Calu3 (cell line): Measurements from ENCODE around the gene CBFA2T3. TPM values are rescaled to one million over a fixed set of nuclear protein-coding genes. Genes with fewer than 3 reads are reported as not detected.

Experiments
- BruUV-seq: library from RNA; stranded (reverse); fragments of 400-500 nt; replicated peaks from 2 replicates; lab custom pipeline; 2021; lab: Mats Ljungman, UMichigan
- CTCF ChIA-PET: fragments of 300-600 bp; sonication (Branson Sonifier 250); formaldehyde crosslinking; loops from one replicate; lab custom pipeline; 2022; ENCODE audit warnings: antibody characterized with exemption; lab: Charles Lee
- DNase-seq: peaks from one replicate; pipeline ENCODE4 v3.0.0; 2022
- H3K27ac Mint-ChIP-seq: one replicate; pipeline ENCODE4 v1.8.0; 2022; ENCODE audit warnings: mixed read lengths; ENCODE audit not compliant: unreplicated experiment
- H3K27me3 Mint-ChIP-seq: one replicate; pipeline ENCODE4 v1.8.0; 2022; ENCODE audit warnings: mixed read lengths; ENCODE audit not compliant: unreplicated experiment
- H3K36me3 Mint-ChIP-seq: one replicate; pipeline ENCODE4 v1.8.0; 2022; ENCODE audit warnings: mild to moderate bottlenecking, moderate library complexity, mixed read lengths; ENCODE audit not compliant: insufficient read depth, unreplicated experiment
- H3K4me1 Mint-ChIP-seq: one replicate; pipeline ENCODE4 v1.8.0; 2022; ENCODE audit warnings: mild to moderate bottlenecking, low read depth, mixed read lengths; ENCODE audit not compliant: unreplicated experiment
- H3K4me3 Mint-ChIP-seq: one replicate; pipeline ENCODE4 v1.8.0; 2022; ENCODE audit warnings: mild to moderate bottlenecking, low read depth, moderate library complexity, mixed read lengths; ENCODE audit not compliant: unreplicated experiment
- H3K9me3 Mint-ChIP-seq: one replicate; pipeline ENCODE4 v1.8.0; 2022; ENCODE audit warnings: low read depth, mixed read lengths; ENCODE audit not compliant: unreplicated experiment
- CTCF ChIP-seq: fragments of 200-600 bp; IDR thresholded peaks from one replicate; pipeline ENCODE4 v1.8.0; 2022; ENCODE audit warnings: antibody characterized with exemption; ENCODE audit not compliant: unreplicated experiment
- intact Hi-C: fragments of 100-400 bp; cut with micrococcal nuclease; formaldehyde crosslinking; loops from one replicate; pipeline ENCODE4 v1.10.0; 2022; ENCODE audit not compliant: unreplicated experiment
- total RNA-seq: library from RNA; stranded (reverse); gene quantifications from 2 replicates; pipeline ENCODE4 v1.2.3, GENCODE V29; 2022

CBFA2T3 gene
- total RNA-seq, 1 experiment from 2014 or later: not detected

- no TSS peak for BruUV-seq
- no peaks in the 10 kb centered on the region for H3K9me3 Mint-ChIP-seq
These were observed 31.5 kb downstream of the CBFA2T3 start for GRCh38 chr16:88945473-88945872.

GRCh38 chr16:88943741-88944140 is 33.3 kb downstream of the CBFA2T3 start:
- H3K4me1 Mint-ChIP-seq: no peaks in the 10 kb centered on the region
- no peak for DNase-seq
- TF ChIP-seq CTCF: no peak
- H3K27me3 Mint-ChIP-seq: peaks cover 89% of the 10 kb centered on the region
- CTCF ChIA-PET: interaction anchor here (0.6 kb wide), 1 partner anchor 128 kb away, joined by 3 read pairs; no protein-coding TSS in a partner anchor
- no peak overlapping the region for H3K4me3 Mint-ChIP-seq
- H3K36me3 Mint-ChIP-seq: no peaks in the 10 kb centered on the region
- H3K27ac Mint-ChIP-seq: no peak overlapping the region
- no peaks in the 10 kb centered on the region for H3K9me3 Mint-ChIP-seq
- intact Hi-C loops: no loop called here
- BruUV-seq: no TSS peak

More at GRCh38 chr16:88945473-88945872, 31.5 kb downstream of the CBFA2T3 start:
- no peaks in the 10 kb centered on the region for H3K4me1 Mint-ChIP-seq
- no peak for DNase-seq
- H3K4me3 Mint-ChIP-seq: no peak overlapping the region
- peaks cover 89% of the 10 kb centered on the region for H3K27me3 Mint-ChIP-seq
- CTCF ChIA-PET: no interaction called here
- intact Hi-C loops: no loop called here
- H3K36me3 Mint-ChIP-seq: no peaks in the 10 kb centered on the region
- no peak overlapping the region for H3K27ac Mint-ChIP-seq
- no peak for TF ChIP-seq CTCF

GRCh38 chr16:88943131-88943664 is 33.8 kb downstream of the CBFA2T3 start:
- no peaks in the 10 kb centered on the region for H3K4me1 Mint-ChIP-seq
- CTCF ChIA-PET: interaction anchor here (0.6 kb wide), 1 partner anchor 127 kb away, joined by 3 read pairs; no protein-coding TSS in a partner anchor
- no peak overlapping the region for H3K4me3 Mint-ChIP-seq
- H3K36me3 Mint-ChIP-seq: no peaks in the 10 kb centered on the region
- H3K27me3 Mint-ChIP-seq: peaks cover 89% of the 10 kb centered on the region
- intact Hi-C loops: no loop called here
- BruUV-seq: no TSS peak
- no peak overlapping the region for H3K27ac Mint-ChIP-seq
- no peak for TF ChIP-seq CTCF
- DNase-seq: no peak
- no peaks in the 10 kb centered on the region for H3K9me3 Mint-ChIP-seq

GRCh38 chr16:88941913-88942909 is 34.8 kb downstream of the CBFA2T3 start:
- H3K9me3 Mint-ChIP-seq: no peaks in the 10 kb centered on the region
- no peak overlapping the region for H3K4me3 Mint-ChIP-seq
- no peak for DNase-seq
- TF ChIP-seq CTCF: no peak
- intact Hi-C loops: no loop called here
- BruUV-seq: no TSS peak
- CTCF ChIA-PET: no interaction called here
- H3K27me3 Mint-ChIP-seq: peaks cover 89% of the 10 kb centered on the region
- no peaks in the 10 kb centered on the region for H3K36me3 Mint-ChIP-seq
- no peak overlapping the region for H3K27ac Mint-ChIP-seq
- no peaks in the 10 kb centered on the region for H3K4me1 Mint-ChIP-seq
